ENCODE measurements around the gene LRRC18. TPM values are rescaled to one million over a fixed set of nuclear protein-coding genes. Genes with fewer than 3 reads are reported as not detected.

Gene LRRC18
- total and polyA plus RNA-seq, 8 donors = 0.46 to 2.6 (median 0.72) TPM; not detected in 5

DNA sequence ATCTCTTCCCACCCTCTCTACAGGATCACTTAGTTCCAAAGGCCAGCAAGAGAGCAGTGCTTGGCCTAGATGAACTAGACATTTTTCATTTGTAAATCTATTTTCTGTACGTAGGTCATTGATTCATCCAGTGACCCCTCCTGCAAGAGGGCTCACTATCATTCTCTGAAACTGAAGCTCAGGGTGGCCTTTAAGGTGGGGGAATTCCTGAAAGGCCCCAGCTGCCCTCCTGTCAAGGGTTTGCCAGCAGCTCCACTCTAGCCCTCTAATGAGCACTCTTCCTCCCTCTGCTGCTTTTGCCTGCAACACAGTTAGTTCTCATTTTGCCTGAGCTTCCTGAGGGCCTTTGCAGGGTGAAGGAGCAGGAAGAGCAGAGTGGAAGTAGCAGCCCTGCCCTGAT, 41.2 kb downstream of the LRRC18 start:
- peaks cover 0 to 7% (median 0%) of the 10 kb centered on the region in 4 donors for H3K9me3 ChIP-seq
- WGBS, 5 donors = 85 to 95% (median 94%) methylated on average over 1 of the region's 1 CpG

DNA sequence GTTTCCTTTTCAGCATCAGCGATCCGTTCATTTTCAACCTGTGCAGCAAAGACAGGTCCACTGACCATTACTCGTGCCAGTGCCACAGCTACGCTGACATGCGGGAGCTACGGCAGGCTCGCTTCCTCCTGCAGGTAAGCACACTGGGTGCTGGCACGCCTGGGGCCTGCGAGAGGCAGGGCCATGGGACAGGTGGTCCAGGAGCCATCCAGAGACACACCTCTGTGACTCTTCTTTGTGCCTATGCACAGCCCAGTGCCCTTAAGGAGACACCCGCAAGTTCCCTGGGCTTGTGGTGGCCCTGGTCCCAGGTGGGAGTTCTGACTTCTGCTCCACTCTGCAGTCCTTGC, 42.2 kb downstream of the LRRC18 start:
- 91 to 96% (median 94%) methylated on average over 9 to 10 of the region's 10 CpGs for WGBS, 5 donors
- Histone ChIP-seq H3K36me3 (peaks cover 0 to 8% (median 0%) of the 10 kb centered on the region in 4 donors), H3K27me3 (no peaks in the 10 kb centered on the region), H3K9me3 (peaks cover 0 to 7% (median 0%) of the 10 kb centered on the region in 4 donors), H3K27ac (no peak overlapping the region), H3K4me3 (no peak overlapping the region), H3K4me1 (no peaks in the 10 kb centered on the region)
- intact Hi-C loops (cut with DNase I; ENCODE audit: low total_unique reads) = no loop called here
- TF ChIP-seq POLR2AphosphoS5 (IDR thresholded peaks at IDR 0.05) = no peak
- no peak for TF ChIP-seq POLR2A (IDR thresholded peaks at IDR 0.05)
- TF ChIP-seq EP300 (IDR thresholded peaks at IDR 0.05) = no peak
- TF ChIP-seq, protein P1, sequence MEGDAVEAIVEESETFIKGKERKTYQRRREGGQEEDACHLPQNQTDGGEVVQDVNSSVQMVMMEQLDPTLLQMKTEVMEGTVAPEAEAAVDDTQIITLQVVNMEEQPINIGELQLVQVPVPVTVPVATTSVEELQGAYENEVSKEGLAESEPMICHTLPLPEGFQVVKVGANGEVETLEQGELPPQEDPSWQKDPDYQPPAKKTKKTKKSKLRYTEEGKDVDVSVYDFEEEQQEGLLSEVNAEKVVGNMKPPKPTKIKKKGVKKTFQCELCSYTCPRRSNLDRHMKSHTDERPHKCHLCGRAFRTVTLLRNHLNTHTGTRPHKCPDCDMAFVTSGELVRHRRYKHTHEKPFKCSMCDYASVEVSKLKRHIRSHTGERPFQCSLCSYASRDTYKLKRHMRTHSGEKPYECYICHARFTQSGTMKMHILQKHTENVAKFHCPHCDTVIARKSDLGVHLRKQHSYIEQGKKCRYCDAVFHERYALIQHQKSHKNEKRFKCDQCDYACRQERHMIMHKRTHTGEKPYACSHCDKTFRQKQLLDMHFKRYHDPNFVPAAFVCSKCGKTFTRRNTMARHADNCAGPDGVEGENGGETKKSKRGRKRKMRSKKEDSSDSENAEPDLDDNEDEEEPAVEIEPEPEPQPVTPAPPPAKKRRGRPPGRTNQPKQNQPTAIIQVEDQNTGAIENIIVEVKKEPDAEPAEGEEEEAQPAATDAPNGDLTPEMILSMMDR (IDR thresholded peaks at IDR 0.05) = no peak
- no peak for DNase-seq

More for the DNA sequence above, 41.2 kb downstream of the LRRC18 start:
- no peaks in the 10 kb centered on the region for H3K4me1 ChIP-seq
- TF ChIP-seq EP300 (IDR thresholded peaks at IDR 0.05) = no peak
- no peak for TF ChIP-seq POLR2AphosphoS5 (IDR thresholded peaks at IDR 0.05)
- TF ChIP-seq, protein P1 (IDR thresholded peaks at IDR 0.05) = no peak
- TF ChIP-seq POLR2A (IDR thresholded peaks at IDR 0.05) = no peak
- DNase-seq = no peak
- no peak overlapping the region for H3K4me3 ChIP-seq
- intact Hi-C loops (cut with DNase I; ENCODE audit: low total_unique reads) = no loop called here
- H3K27me3 ChIP-seq = no peaks in the 10 kb centered on the region
- peaks cover 0 to 8% (median 0%) of the 10 kb centered on the region in 4 donors for H3K36me3 ChIP-seq
- H3K27ac ChIP-seq = no peak overlapping the region

DNA sequence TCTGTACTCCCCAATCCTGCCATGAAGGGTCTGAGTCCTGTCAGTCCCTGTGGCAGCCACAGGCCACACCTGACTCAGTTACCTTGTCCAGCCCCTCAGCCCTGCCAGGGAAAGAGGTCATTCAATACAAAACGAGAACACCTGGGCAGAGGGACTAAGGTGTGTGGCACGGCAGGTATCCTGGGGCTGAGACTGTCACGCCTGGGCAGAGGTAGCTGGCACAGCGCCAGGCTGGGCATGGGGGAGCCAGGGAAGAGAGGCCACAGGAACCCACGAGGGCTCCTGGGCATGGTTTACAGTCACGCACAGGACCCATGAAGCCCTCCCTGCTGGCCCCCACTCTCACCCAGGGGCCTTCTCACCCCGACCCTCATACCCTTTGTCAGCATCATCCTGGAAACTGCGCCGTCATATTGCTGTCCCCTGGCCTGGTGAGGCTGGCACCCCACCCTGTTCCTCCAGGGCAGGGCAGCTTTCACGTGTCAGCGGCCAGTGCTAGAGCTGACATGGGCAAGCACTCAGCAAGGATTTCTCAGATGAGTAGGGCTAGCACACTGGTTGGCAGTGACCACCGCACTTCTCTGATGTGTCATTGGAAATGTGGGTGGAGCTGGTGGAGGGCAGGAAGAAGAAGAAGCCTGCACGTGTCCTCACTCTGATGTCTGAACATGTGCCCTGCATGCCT, 42.7 kb downstream of the LRRC18 start:
- H3K4me3 ChIP-seq = no peak overlapping the region
- no peaks in the 10 kb centered on the region for H3K27me3 ChIP-seq
- H3K4me1 ChIP-seq = no peaks in the 10 kb centered on the region
- peaks cover 0 to 8% (median 0%) of the 10 kb centered on the region in 4 donors for H3K36me3 ChIP-seq
- TF ChIP-seq POLR2A (IDR thresholded peaks at IDR 0.05) (no peak), EP300 (IDR thresholded peaks at IDR 0.05) (no peak), POLR2AphosphoS5 (IDR thresholded peaks at IDR 0.05) (no peak)
- TF ChIP-seq, protein P1 (IDR thresholded peaks at IDR 0.05) = no peak
- H3K27ac ChIP-seq = no peak overlapping the region
- intact Hi-C loops (cut with DNase I; ENCODE audit: low total_unique reads) = no loop called here
- peaks cover 0 to 6% (median 0%) of the 10 kb centered on the region in 4 donors for H3K9me3 ChIP-seq
- 74 to 86% (median 80%) methylated on average over 12 to 13 of the region's 13 CpGs for WGBS, 5 donors
- no peak for DNase-seq

DNA sequence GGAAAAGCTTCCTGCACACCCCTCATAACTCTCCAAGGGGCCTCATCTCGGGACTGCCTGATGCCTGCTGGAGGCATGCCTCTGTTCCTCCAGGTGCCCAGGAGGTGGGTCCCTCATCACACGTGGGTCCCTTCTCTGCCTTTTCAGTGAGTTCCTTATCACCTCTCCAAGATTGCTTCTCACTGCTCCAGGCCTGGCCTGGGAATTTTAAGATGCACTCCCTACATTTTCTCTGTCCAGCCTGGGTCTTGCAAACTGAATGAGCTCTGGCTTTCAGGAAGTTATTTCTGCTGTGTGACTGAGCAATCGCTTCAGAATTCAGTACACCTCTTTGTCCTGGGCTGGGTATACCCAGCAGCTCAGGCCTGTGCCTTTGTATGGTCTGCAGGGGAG, 43.8 kb downstream of the LRRC18 start:
- Histone ChIP-seq H3K36me3 (peaks cover 0 to 8% (median 0%) of the 10 kb centered on the region in 4 donors), H3K9me3 (no peaks in the 10 kb centered on the region), H3K27ac (peak overlapping the region in 1 of 5 donors; percentile 14), H3K4me1 (no peaks in the 10 kb centered on the region), H3K4me3 (no peak overlapping the region), H3K27me3 (no peaks in the 10 kb centered on the region)
- TF ChIP-seq POLR2AphosphoS5 (IDR thresholded peaks at IDR 0.05) (no peak), POLR2A (IDR thresholded peaks at IDR 0.05) (no peak), EP300 (IDR thresholded peaks at IDR 0.05) (no peak)
- TF ChIP-seq, protein P1 (IDR thresholded peaks at IDR 0.05) = no peak
- 44 to 58% (median 52%) methylated on average over 3 of the region's 3 CpGs for WGBS, 5 donors
- peak in 1 of 2 donors; percentile 16 for DNase-seq
- intact Hi-C loops (cut with DNase I; ENCODE audit: low total_unique reads) = no loop called here
